Ureter (tissue), 1 donor: ENCODE data around the gene TIGAR. TPM values are rescaled to one million over a fixed set of nuclear protein-coding genes. Genes with fewer than 3 reads are reported as not detected.

Experiments used
- DNase-seq: peaks from one replicate; pipeline ENCODE4 v3.0.0-alpha.2; 2020; ENCODE audit warnings: low spot score
- total RNA-seq: library from RNA; stranded (reverse); gene quantifications from one replicate; pipeline ENCODE4 v1.2.4, GENCODE V29; 2023
- donor health status: DM: yes; HTN: yes; CAD: no.

TIGAR gene, protein sequence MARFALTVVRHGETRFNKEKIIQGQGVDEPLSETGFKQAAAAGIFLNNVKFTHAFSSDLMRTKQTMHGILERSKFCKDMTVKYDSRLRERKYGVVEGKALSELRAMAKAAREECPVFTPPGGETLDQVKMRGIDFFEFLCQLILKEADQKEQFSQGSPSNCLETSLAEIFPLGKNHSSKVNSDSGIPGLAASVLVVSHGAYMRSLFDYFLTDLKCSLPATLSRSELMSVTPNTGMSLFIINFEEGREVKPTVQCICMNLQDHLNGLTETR
- 14.3 TPM for total RNA-seq

GRCh38 chr12:4320853-4321701 is at the start of gene TIGAR:
Gene TIGAR (plus strand): TSS chr12:4321213. CDS start chr12:4321272, 59 bp downstream.
- peak; percentile 93 for DNase-seq

DNA sequence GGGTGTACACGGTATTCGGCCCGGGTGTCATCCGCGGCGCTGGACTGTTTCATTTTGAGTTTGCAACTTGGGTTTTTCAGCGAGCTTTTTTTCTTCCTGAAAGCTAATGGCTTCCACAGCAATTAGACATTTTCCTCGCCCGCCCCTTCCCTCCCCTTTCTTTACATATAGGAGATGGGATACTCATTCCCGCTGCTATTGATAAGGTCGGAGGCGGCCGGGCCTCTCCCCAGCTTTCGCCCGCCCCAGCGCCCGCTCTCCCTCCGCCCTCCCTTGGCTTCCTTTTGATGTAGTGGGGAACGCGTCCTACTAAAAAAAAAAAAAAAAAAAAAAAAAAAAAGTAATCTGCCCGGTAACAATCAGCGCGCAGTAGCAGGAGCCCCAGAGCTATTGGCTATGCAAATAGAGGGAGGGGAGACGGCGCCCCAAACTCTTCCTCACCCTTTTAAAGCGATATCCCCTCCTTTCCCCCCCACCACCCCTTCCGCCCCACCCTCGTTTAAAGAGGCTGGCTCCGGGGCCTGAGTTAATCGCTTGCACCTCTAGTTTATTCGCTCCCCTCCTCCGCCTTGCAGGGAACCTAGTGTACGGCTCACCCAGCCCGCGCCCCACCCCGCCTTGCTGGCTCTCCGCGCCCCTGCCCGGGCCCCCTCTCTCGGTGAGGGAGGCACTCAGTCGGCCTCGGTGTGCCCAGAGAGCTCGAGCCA is 49.1 kb upstream of the TIGAR start:
- DNase-seq, result peak; percentile 87

- peak; percentile 68 for DNase-seq
Measured at GRCh38 chr12:4272424-4273272, 48.4 kb upstream of the TIGAR start.

DNA sequence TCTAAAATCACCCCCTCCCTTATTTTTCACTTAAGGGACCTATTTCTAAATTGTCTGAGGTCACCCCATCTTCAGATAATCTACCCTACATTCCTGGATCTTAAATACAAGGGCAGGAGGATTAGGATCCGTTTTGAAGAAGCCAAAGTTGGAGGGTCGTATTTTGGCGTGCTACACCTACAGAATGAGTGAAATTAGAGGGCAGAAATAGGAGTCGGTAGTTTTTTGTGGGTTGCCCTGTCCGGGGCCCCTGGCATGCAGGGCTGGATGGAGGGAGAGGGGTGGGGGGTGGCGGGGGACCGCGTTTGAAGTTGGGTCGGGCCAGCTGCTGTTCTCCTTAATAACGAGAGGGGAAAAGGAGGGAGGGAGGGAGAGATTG is 47.8 kb upstream of the TIGAR start:
- no peak for DNase-seq

GRCh38 chr12:4273652-4274395 is 47.2 kb upstream of the TIGAR start, which contains the start of gene CCND2:
Gene CCND2 (plus strand): TSS chr12:4273762. CDS start chr12:4274041, 279 bp downstream.
- DNase-seq, result peak; percentile 92

DNA sequence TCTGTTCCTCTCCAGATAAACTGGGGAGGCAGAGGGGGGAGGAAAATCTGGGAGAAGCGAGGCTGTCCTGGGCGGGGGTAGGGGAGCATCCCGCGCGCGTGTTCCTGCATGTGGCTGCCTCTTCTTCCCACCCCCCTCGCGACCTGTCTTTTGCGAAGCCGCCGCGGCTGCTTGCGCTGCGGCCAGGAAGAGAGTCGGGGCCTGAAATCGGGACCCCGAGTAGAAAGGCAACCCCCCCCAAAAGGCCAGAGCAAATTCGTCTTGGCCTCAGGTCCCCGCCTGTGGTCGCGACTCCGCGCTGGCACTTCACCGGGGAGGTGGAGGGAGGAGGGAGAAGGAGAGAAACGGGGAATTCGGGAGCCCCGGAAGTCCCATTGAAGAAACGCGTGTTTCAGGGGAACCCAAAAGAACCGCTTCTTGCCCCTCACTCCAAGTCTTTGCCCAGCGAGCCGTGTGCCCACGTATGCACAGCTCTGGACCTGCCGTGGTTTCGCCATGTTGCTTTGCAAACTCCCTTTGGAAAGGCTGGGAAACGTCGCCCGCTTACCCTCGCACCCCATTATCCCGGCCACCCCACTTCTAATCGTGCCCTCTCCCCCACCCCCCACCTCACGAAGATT is 46.5 kb upstream of the TIGAR start:
- DNase-seq, result no peak

- no peak for DNase-seq
Measured at GRCh38 chr12:4275016-4275869, 45.8 kb upstream of the TIGAR start.

GRCh38 chr12:4275870-4276301 is 45.1 kb upstream of the TIGAR start:
- no peak for DNase-seq

DNA sequence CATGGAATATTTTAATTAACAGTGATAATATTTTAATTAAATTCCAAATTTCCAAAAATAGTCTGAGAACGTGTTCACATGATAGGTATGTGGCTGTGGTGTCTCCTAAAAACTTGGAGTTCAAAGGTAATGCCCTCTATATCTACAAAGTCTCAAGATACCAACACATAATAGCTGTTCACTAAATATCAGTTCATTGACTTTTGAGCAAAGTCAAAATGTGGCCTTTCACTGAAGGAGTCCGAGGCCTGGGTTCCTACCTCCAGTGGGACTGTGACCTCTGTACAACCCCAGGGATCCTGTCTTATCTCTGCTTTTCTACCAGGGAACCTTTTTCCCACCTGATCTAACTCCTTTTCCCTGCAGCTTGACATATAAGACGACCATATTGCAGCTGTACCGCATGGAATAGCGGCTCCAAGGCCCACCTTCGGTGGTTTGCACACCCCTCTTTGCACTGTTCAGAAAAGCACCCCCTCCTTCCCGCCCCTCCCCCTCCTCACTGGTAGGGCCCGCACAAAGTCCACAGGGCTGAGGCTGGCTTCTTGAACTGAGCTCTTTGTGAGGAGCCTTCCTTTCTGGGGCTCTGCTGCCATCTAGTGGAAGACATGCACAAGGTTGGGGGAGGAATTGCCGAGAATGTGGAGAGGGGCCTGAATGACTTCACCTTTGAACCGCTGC is 44.3 kb upstream of the TIGAR start:
- peak; percentile 91 for DNase-seq

DNA sequence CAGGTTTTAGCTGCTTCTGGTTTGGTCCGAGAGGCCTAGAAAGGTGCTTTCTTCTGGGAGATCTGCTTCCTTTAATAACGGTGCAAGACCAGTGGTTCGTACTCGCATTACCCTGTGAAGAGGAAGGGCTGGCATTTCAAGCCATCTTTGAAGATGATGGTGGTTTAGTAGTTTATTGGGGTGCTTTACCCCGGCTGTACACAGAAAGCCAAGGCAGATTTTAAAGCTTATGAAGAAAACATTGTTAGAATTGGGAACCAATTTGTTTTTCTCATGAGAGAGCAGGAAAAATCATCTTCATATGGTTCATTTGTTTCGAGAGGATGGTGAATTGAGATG is 43.8 kb upstream of the TIGAR start:
- DNase-seq, result no peak

GRCh38 chr12:4277857-4278256 is 43.2 kb upstream of the TIGAR start:
- DNase-seq, result no peak

- no peak for DNase-seq
Measured at GRCh38 chr12:4278329-4279197, 42.5 kb upstream of the TIGAR start.

DNA sequence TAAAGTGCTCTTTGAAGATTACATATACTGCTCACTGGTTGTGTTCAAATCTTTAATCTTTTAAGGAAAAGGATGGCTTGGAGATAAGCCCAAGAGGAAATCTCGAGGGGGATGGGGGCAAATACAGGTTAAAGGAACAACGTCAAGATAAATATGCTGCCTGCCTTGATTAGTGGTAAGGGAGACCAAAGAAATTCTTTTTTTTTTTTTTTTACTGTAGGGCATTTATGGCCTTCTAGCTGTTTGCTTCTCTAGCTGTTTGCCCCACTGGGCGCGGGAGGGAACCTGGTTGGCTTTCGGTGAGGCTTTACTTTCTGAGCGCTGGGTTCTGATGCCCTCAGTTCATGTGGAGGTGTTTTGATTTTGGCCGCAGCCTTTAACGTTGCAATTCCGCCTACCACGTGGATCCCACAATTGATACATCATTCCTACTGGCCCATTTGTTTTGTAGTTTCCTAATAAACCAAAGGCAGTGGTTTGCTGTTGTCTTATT is 41.8 kb upstream of the TIGAR start:
- DNase-seq, result no peak

GRCh38 chr12:4280351-4281163 is 40.5 kb upstream of the TIGAR start:
- no peak for DNase-seq

GRCh38 chr12:4281173-4281654 is 39.8 kb upstream of the TIGAR start:
- no peak for DNase-seq

GRCh38 chr12:4282103-4282891 is 38.7 kb upstream of the TIGAR start:
- no peak for DNase-seq
